ENCODE results near the gene FBXL13. TPM values are rescaled to one million over a fixed set of nuclear protein-coding genes. Genes with fewer than 3 reads are reported as not detected.
"Not testable (repeated sequence)": the region's sequence is repeated elsewhere in the genome, so short reads cannot be mapped to it uniquely, and the experiment has no call there.

FBXL13 gene
- total RNA-seq, 1 donor from 2014 or later: 3.7 TPM

GRCh38 chr7:102859084-102859798 is 215.4 kb downstream of the FBXL13 start:
- no peak overlapping the region for H3K27ac ChIP-seq (ENCODE audit: low read depth, low read length)
- H3K36me3 ChIP-seq (ENCODE audit: control insufficient read depth in 3 of 3, insufficient read depth in 3 of 3, low read length in 3 of 3): no peaks in the 10 kb centered on the region
- no peak overlapping the region for H3K4me3 ChIP-seq (ENCODE audit: low read length in 3 of 3)
- no peaks in the 10 kb centered on the region for H3K9me3 ChIP-seq (ENCODE audit: control insufficient read depth in 3 of 3, low read length in 3 of 3)
- no peak overlapping the region for H3K9ac ChIP-seq (ENCODE audit: low read depth in 1 of 3, low read length in 3 of 3)
- H3K27me3 ChIP-seq (ENCODE audit: control insufficient read depth in 3 of 3, insufficient read depth in 3 of 3, low read length in 3 of 3): no peaks in the 10 kb centered on the region
- H3K4me1 ChIP-seq (ENCODE audit: control insufficient read depth in 3 of 3, insufficient read depth in 3 of 3, low read length in 3 of 3): no peaks in the 10 kb centered on the region

- Histone ChIP-seq H3K27me3 (ENCODE audit: control insufficient read depth in 3 of 3, insufficient read depth in 3 of 3, low read length in 3 of 3) (no peaks in the 10 kb centered on the region), H3K36me3 (ENCODE audit: control insufficient read depth in 3 of 3, insufficient read depth in 3 of 3, low read length in 3 of 3) (no peaks in the 10 kb centered on the region), H3K9me3 (ENCODE audit: control insufficient read depth in 3 of 3, low read length in 3 of 3) (no peaks in the 10 kb centered on the region), H3K27ac (ENCODE audit: low read depth, low read length) (no peak overlapping the region), H3K4me3 (ENCODE audit: low read length in 3 of 3) (no peak overlapping the region), H3K9ac (ENCODE audit: low read depth in 1 of 3, low read length in 3 of 3) (no peak overlapping the region), H3K4me1 (ENCODE audit: control insufficient read depth in 3 of 3, insufficient read depth in 3 of 3, low read length in 3 of 3) (no peaks in the 10 kb centered on the region)
These were observed 218.6 kb downstream of the FBXL13 start for GRCh38 chr7:102856036-102856435.

- H3K4me3 ChIP-seq (ENCODE audit: low read length in 3 of 3): no peak overlapping the region
- H3K27ac ChIP-seq (ENCODE audit: low read depth, low read length): no peak overlapping the region
- H3K4me1 ChIP-seq (ENCODE audit: control insufficient read depth in 3 of 3, insufficient read depth in 3 of 3, low read length in 3 of 3): no peaks in the 10 kb centered on the region
- no peaks in the 10 kb centered on the region for H3K27me3 ChIP-seq (ENCODE audit: control insufficient read depth in 3 of 3, insufficient read depth in 3 of 3, low read length in 3 of 3)
- H3K9me3 ChIP-seq (ENCODE audit: control insufficient read depth in 3 of 3, low read length in 3 of 3): no peaks in the 10 kb centered on the region
- no peaks in the 10 kb centered on the region for H3K36me3 ChIP-seq (ENCODE audit: control insufficient read depth in 3 of 3, insufficient read depth in 3 of 3, low read length in 3 of 3)
- no peak overlapping the region for H3K9ac ChIP-seq (ENCODE audit: low read depth in 1 of 3, low read length in 3 of 3)
These were observed 225.1 kb downstream of the FBXL13 start for GRCh38 chr7:102849538-102849937.

- H3K27ac ChIP-seq (ENCODE audit: low read depth, low read length): no peak overlapping the region
- no peaks in the 10 kb centered on the region for H3K4me1 ChIP-seq (ENCODE audit: control insufficient read depth in 3 of 3, insufficient read depth in 3 of 3, low read length in 3 of 3)
- H3K9ac ChIP-seq (ENCODE audit: low read depth in 1 of 3, low read length in 3 of 3): no peak overlapping the region
These were observed 225.5 kb downstream of the FBXL13 start for GRCh38 chr7:102849079-102849478.

DNA sequence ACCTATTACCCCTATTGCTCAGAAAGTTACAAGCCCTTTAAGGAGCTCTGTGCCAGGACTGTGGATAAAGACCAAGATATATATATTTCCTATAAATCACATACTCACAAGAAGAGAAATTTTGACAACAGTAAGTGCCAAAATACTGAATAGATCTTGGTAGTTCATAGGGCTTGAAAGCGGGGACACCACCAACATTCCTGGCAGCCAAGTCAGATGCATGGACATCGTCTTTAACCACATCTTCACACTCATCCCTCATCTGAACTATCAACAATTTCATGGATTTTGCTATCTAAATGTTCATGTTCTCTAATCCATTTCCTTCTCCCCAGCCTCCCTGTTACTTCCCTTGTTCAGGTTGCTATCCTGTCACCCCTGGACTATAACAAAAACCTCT is 229.2 kb downstream of the FBXL13 start:
- H3K9ac ChIP-seq (ENCODE audit: low read depth in 1 of 3, low read length in 3 of 3): no peak overlapping the region
- no peak overlapping the region for H3K27ac ChIP-seq (ENCODE audit: low read depth, low read length)
- H3K27me3 ChIP-seq (ENCODE audit: control insufficient read depth in 3 of 3, insufficient read depth in 3 of 3, low read length in 3 of 3): no peaks in the 10 kb centered on the region
- no peaks in the 10 kb centered on the region for H3K36me3 ChIP-seq (ENCODE audit: control insufficient read depth in 3 of 3, insufficient read depth in 3 of 3, low read length in 3 of 3)
- no peaks in the 10 kb centered on the region for H3K4me1 ChIP-seq (ENCODE audit: control insufficient read depth in 3 of 3, insufficient read depth in 3 of 3, low read length in 3 of 3)
- no peaks in the 10 kb centered on the region for H3K9me3 ChIP-seq (ENCODE audit: control insufficient read depth in 3 of 3, low read length in 3 of 3)
- H3K4me3 ChIP-seq (ENCODE audit: low read length in 3 of 3): no peak overlapping the region

More at GRCh38 chr7:102849079-102849478, 225.5 kb downstream of the FBXL13 start:
- no peaks in the 10 kb centered on the region for H3K27me3 ChIP-seq (ENCODE audit: control insufficient read depth in 3 of 3, insufficient read depth in 3 of 3, low read length in 3 of 3)
- no peaks in the 10 kb centered on the region for H3K36me3 ChIP-seq (ENCODE audit: control insufficient read depth in 3 of 3, insufficient read depth in 3 of 3, low read length in 3 of 3)
- no peak overlapping the region for H3K4me3 ChIP-seq (ENCODE audit: low read length in 3 of 3)
- no peaks in the 10 kb centered on the region for H3K9me3 ChIP-seq (ENCODE audit: control insufficient read depth in 3 of 3, low read length in 3 of 3)

GRCh38 chr7:102843850-102844249 is 230.7 kb downstream of the FBXL13 start:
- H3K27me3 ChIP-seq (ENCODE audit: control insufficient read depth in 3 of 3, insufficient read depth in 3 of 3, low read length in 3 of 3): no peaks in the 10 kb centered on the region
- H3K4me3 ChIP-seq (ENCODE audit: low read length in 3 of 3): no peak overlapping the region
- no peak overlapping the region for H3K27ac ChIP-seq (ENCODE audit: low read depth, low read length)

DNA sequence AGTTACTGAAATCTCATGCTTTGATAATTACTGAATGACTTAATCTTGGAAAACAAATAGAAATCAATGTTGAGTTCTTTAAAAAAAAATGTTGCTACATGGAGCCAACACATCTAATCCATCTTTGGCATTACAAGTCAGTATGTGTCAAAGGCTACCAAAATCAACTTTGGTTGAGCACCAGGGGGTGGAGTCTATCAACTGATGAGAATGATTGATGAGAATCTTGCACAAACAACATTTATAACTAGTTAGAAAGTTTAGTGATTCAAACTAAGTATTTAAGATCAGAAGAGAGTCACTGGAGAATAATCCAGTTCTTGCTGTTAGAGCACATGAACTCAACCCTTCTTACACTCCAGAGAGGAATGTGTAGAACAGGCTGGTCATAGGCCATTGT is 232.3 kb downstream of the FBXL13 start:
- no peaks in the 10 kb centered on the region for H3K27me3 ChIP-seq (ENCODE audit: control insufficient read depth in 3 of 3, insufficient read depth in 3 of 3, low read length in 3 of 3)
- H3K27ac ChIP-seq (ENCODE audit: low read depth, low read length): no peak overlapping the region
- peaks cover 0 to 3% (median under 1%) of the 10 kb centered on the region in 3 donors for H3K4me1 ChIP-seq (ENCODE audit: control insufficient read depth in 3 of 3, insufficient read depth in 3 of 3, low read length in 3 of 3)
- no peak overlapping the region for H3K4me3 ChIP-seq (ENCODE audit: low read length in 3 of 3)
- no peaks in the 10 kb centered on the region for H3K36me3 ChIP-seq (ENCODE audit: control insufficient read depth in 3 of 3, insufficient read depth in 3 of 3, low read length in 3 of 3)
- no peak overlapping the region for H3K9ac ChIP-seq (ENCODE audit: low read depth in 1 of 3, low read length in 3 of 3)
- no peaks in the 10 kb centered on the region for H3K9me3 ChIP-seq (ENCODE audit: control insufficient read depth in 3 of 3, low read length in 3 of 3)

More at GRCh38 chr7:102843850-102844249, 230.7 kb downstream of the FBXL13 start:
- H3K36me3 ChIP-seq (ENCODE audit: control insufficient read depth in 3 of 3, insufficient read depth in 3 of 3, low read length in 3 of 3): no peaks in the 10 kb centered on the region
- no peaks in the 10 kb centered on the region for H3K9me3 ChIP-seq (ENCODE audit: control insufficient read depth in 3 of 3, low read length in 3 of 3)
- H3K9ac ChIP-seq (ENCODE audit: low read depth in 1 of 3, low read length in 3 of 3): no peak overlapping the region
- H3K4me1 ChIP-seq (ENCODE audit: control insufficient read depth in 3 of 3, insufficient read depth in 3 of 3, low read length in 3 of 3): no peaks in the 10 kb centered on the region

GRCh38 chr7:102841290-102841689 is 233.3 kb downstream of the FBXL13 start:
- no peaks in the 10 kb centered on the region for H3K36me3 ChIP-seq (ENCODE audit: control insufficient read depth in 3 of 3, insufficient read depth in 3 of 3, low read length in 3 of 3)
- no peak overlapping the region for H3K9ac ChIP-seq (ENCODE audit: low read depth in 1 of 3, low read length in 3 of 3)

DNA sequence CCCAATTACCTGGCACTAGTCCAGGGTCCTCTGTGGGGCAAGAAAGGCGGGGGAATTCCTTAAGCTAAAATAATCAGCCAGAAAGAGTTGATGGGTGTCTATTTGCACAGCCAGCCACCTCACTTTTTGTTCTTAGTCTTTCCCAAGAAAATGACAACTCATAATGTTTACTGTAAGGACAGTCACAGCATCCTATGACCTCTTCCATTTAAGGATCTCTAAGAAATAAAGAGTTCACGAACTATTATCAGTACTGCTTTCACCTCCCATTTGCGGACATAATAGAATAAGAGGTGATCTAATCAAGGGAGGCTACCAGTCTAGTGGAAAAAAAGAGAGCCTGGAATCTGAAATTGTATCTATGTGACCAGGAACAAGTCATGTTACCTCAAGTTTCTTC is 234.2 kb downstream of the FBXL13 start:
- H3K4me1 ChIP-seq (ENCODE audit: control insufficient read depth in 3 of 3, insufficient read depth in 3 of 3, low read length in 3 of 3): peaks cover 5 to 10% (median 8%) of the 10 kb centered on the region in 3 donors
- H3K36me3 ChIP-seq (ENCODE audit: control insufficient read depth in 3 of 3, insufficient read depth in 3 of 3, low read length in 3 of 3): no peaks in the 10 kb centered on the region
- no peak overlapping the region for H3K4me3 ChIP-seq (ENCODE audit: low read length in 3 of 3)
- no peak overlapping the region for H3K27ac ChIP-seq (ENCODE audit: low read depth, low read length)
- no peak overlapping the region for H3K9ac ChIP-seq (ENCODE audit: low read depth in 1 of 3, low read length in 3 of 3)
- H3K9me3 ChIP-seq (ENCODE audit: control insufficient read depth in 3 of 3, low read length in 3 of 3): no peaks in the 10 kb centered on the region
- no peaks in the 10 kb centered on the region for H3K27me3 ChIP-seq (ENCODE audit: control insufficient read depth in 3 of 3, insufficient read depth in 3 of 3, low read length in 3 of 3)

More at GRCh38 chr7:102841290-102841689, 233.3 kb downstream of the FBXL13 start:
- peaks cover 5 to 10% (median 8%) of the 10 kb centered on the region in 3 donors for H3K4me1 ChIP-seq (ENCODE audit: control insufficient read depth in 3 of 3, insufficient read depth in 3 of 3, low read length in 3 of 3)
- H3K27me3 ChIP-seq (ENCODE audit: control insufficient read depth in 3 of 3, insufficient read depth in 3 of 3, low read length in 3 of 3): no peaks in the 10 kb centered on the region
- no peak overlapping the region for H3K27ac ChIP-seq (ENCODE audit: low read depth, low read length)
- no peak overlapping the region for H3K4me3 ChIP-seq (ENCODE audit: low read length in 3 of 3)
- no peaks in the 10 kb centered on the region for H3K9me3 ChIP-seq (ENCODE audit: control insufficient read depth in 3 of 3, low read length in 3 of 3)

DNA sequence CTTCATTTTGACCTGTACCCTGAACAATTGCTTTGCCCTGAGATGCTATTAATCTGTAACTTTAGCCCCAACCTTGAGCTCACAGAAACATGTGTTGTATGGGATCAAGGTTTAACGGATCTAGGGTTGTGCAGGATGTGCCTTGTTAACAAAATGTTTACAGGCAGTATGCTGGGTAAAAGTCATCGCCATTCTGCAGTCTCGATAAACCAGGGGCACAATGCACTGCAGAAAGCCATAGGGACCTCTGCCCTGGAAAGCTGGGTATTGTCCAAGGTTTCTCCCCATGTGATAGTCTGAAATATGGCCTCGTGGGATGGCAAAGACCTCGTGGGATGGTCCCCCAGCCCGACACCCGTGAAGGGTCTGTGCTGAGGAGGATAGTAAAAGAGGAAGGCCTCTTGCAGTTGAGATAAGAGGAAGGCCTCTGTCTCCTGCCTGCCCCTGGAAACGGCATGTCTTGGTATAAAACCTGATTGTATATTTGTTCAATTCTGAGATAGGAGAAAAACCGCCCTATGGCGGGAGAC is 236.0 kb downstream of the FBXL13 start:
- not testable (repeated sequence) for H3K9ac ChIP-seq (ENCODE audit: low read depth in 1 of 3, low read length in 3 of 3); H3K9me3 ChIP-seq (ENCODE audit: control insufficient read depth in 3 of 3, low read length in 3 of 3); H3K27me3 ChIP-seq (ENCODE audit: control insufficient read depth in 3 of 3, insufficient read depth in 3 of 3, low read length in 3 of 3); H3K4me3 ChIP-seq (ENCODE audit: low read length in 3 of 3); H3K36me3 ChIP-seq (ENCODE audit: control insufficient read depth in 3 of 3, insufficient read depth in 3 of 3, low read length in 3 of 3); H3K27ac ChIP-seq (ENCODE audit: low read depth, low read length)
- peaks cover 5 to 13% (median 8%) of the 10 kb centered on the region in 3 donors for H3K4me1 ChIP-seq (ENCODE audit: control insufficient read depth in 3 of 3, insufficient read depth in 3 of 3, low read length in 3 of 3)

All from skeletal muscle tissue (tissue), 4 donors.